IMR-90 (cell line): ENCODE measurements around the gene CERS5. TPM values are rescaled to one million over a fixed set of nuclear protein-coding genes. Genes with fewer than 3 reads are reported as not detected.

Experiments
- ATAC-seq: fragments of 200-7000 bp; cut with Tn5 transposase; 2 replicates; pipeline ENCODE4 v1.9.1; 2020; ENCODE audit warnings: low read depth, mild to moderate bottlenecking, moderate library complexity
- BruUV-seq: library from RNA; stranded (reverse); fragments of 400-500 nt; replicated peaks from 2 replicates; lab custom pipeline; 2021; lab: Mats Ljungman, UMichigan
- CTCF ChIA-PET: fragments of 300-600 bp; formaldehyde crosslinking; extraction: SDS; loops from one replicate; lab custom pipeline; 2021; ENCODE audit warnings: antibody characterized with exemption; lab: Yijun Ruan, JAX
- POLR2A ChIA-PET: fragments of 300-600 bp; sonication (Branson Sonifier 250); formaldehyde crosslinking; loops from one replicate; lab custom pipeline; 2022; ENCODE audit warnings: antibody characterized with exemption; ENCODE audit not compliant: unreplicated experiment; lab: Charles Lee
- DNase-seq: peaks from one replicate; pipeline ENCODE4 v3.0.0; 2013
- H2AFZ ChIP-seq: replicated peaks from 2 replicates; pipeline ENCODE3; 2013; ENCODE audit warnings: low read length, mild to moderate bottlenecking; ENCODE audit not compliant: poor library complexity
- H2AK5ac ChIP-seq: 2 replicates; pipeline ENCODE4 v1.6.1; 2013; ENCODE audit warnings: low read depth, low read length, inconsistent platforms
- H2AK9ac ChIP-seq: replicated peaks from 2 replicates; pipeline ENCODE3; 2013; ENCODE audit warnings: mild to moderate bottlenecking, low read depth, low read length, moderate library complexity; ENCODE audit not compliant: poor library complexity
- H2BK120ac ChIP-seq: 2 replicates; pipeline ENCODE4 v1.6.1; 2013; ENCODE audit warnings: low read depth, low read length, inconsistent platforms
- H2BK15ac ChIP-seq: 3 replicates; pipeline ENCODE4 v1.6.1; 2013; ENCODE audit warnings: low read depth, low read length, inconsistent platforms
- H2BK20ac ChIP-seq: 2 replicates; pipeline ENCODE4 v1.6.1; 2013; ENCODE audit warnings: low read depth, mild to moderate bottlenecking, inconsistent platforms, low read length, moderate library complexity
- H2BK5ac ChIP-seq: 2 replicates; pipeline ENCODE4 v1.6.1; 2013; ENCODE audit warnings: mild to moderate bottlenecking, low read depth, low read length, inconsistent platforms; ENCODE audit not compliant: poor library complexity, severe bottlenecking
- H3K14ac ChIP-seq: replicated peaks from 2 replicates; pipeline ENCODE4 v1.6.1; 2013; ENCODE audit warnings: low read depth, low read length, inconsistent platforms
- H3K18ac ChIP-seq: 2 replicates; pipeline ENCODE4 v1.6.1; 2013; ENCODE audit warnings: low read depth, low read length, control low read depth
- H3K23ac ChIP-seq: 2 replicates; pipeline ENCODE4 v1.6.1; 2013; ENCODE audit warnings: low read depth, low read length, inconsistent platforms
- H3K27ac ChIP-seq: 2 replicates; pipeline ENCODE4 v1.5.1; 2013; ENCODE audit warnings: mild to moderate bottlenecking, control low read depth, low read length; ENCODE audit not compliant: insufficient read depth
- H3K27me3 ChIP-seq: 2 replicates; pipeline ENCODE4 v1.6.1; 2013; ENCODE audit warnings: low read length; ENCODE audit not compliant: control insufficient read depth, insufficient read depth
- H3K36me3 ChIP-seq: 2 replicates; pipeline ENCODE4 v1.6.1; 2013; ENCODE audit warnings: low read length, mixed read lengths; ENCODE audit not compliant: control insufficient read depth, insufficient read depth
- H3K4ac ChIP-seq: 2 replicates; pipeline ENCODE4 v1.6.1; 2013; ENCODE audit warnings: low read depth, low read length, inconsistent platforms
- H3K4me1 ChIP-seq: 2 replicates; pipeline ENCODE4 v1.6.1; 2013; ENCODE audit warnings: low read length, mixed read lengths; ENCODE audit not compliant: control insufficient read depth, insufficient read depth
- H3K4me2 ChIP-seq: 2 replicates; pipeline ENCODE4 v1.6.1; 2013; ENCODE audit warnings: low read depth, mild to moderate bottlenecking, control low read depth, low read length, moderate library complexity
- H3K4me3 ChIP-seq: 2 replicates; pipeline ENCODE4 v1.5.1; 2013; ENCODE audit warnings: low read depth, mild to moderate bottlenecking, control low read depth, low read length, moderate library complexity; ENCODE audit not compliant: insufficient read depth
- H3K56ac ChIP-seq: 2 replicates; pipeline ENCODE4 v1.6.1; 2013; ENCODE audit warnings: low read length, inconsistent platforms; ENCODE audit not compliant: insufficient read depth; ENCODE audit errors: extremely low read depth
- H3K79me1 ChIP-seq, 2 experiments: 2 replicates each; pipeline ENCODE4 v1.6.1; 2013; ENCODE audit warnings: low read length in 2 of 2, inconsistent platforms in 1 of 2, low read depth in 1 of 2
- H3K9ac ChIP-seq: 2 replicates; pipeline ENCODE4 v1.6.1; 2013; ENCODE audit warnings: low read depth, low read length, control low read depth
- H3K9me1 ChIP-seq: 2 replicates; pipeline ENCODE4 v1.6.1; 2013; ENCODE audit warnings: low read length, inconsistent platforms; ENCODE audit not compliant: insufficient read depth
- H3K9me3 ChIP-seq: 2 replicates; pipeline ENCODE4 v1.6.1; 2013; ENCODE audit warnings: low read length; ENCODE audit not compliant: control insufficient read depth, insufficient read depth
- H4K20me1 ChIP-seq: 2 replicates; pipeline ENCODE4 v1.6.1; 2013; ENCODE audit warnings: low read length, inconsistent platforms; ENCODE audit not compliant: insufficient read depth
- H4K5ac ChIP-seq: 2 replicates; pipeline ENCODE4 v1.6.1; 2013; ENCODE audit warnings: mild to moderate bottlenecking, low read depth, low read length, control low read depth
- H4K8ac ChIP-seq, 2 experiments: 2 replicates each; pipeline ENCODE4 v1.6.1; 2013; ENCODE audit warnings: low read depth in 2 of 2, low read length in 2 of 2, control low read depth in 1 of 2, inconsistent platforms in 1 of 2
- H4K91ac ChIP-seq: 2 replicates; pipeline ENCODE4 v1.6.1; 2013; ENCODE audit warnings: low read depth, low read length, inconsistent platforms; ENCODE audit not compliant: insufficient read depth
- BHLHE40 ChIP-seq: fragments of 150-350 bp; IDR thresholded peaks from 2 replicates; pipeline ENCODE4 v1.6.1; 2016; ENCODE audit warnings: mild to moderate bottlenecking, low read depth, low read length
- CEBPB ChIP-seq: IDR thresholded peaks from 2 replicates; pipeline ENCODE4 v1.6.1; 2012; ENCODE audit warnings: low read depth, low read length, improper control_type of control experiment
- CHD1 ChIP-seq: IDR thresholded peaks from 2 replicates; pipeline ENCODE4 v1.6.1; 2012; ENCODE audit warnings: low read depth, low read length, improper control_type of control experiment
- CTCF ChIP-seq: conservative IDR thresholded peaks from 2 replicates; pipeline ENCODE4 v1.5.1; 2012; ENCODE audit warnings: mild to moderate bottlenecking, low read depth, low read length, improper control_type of control experiment
- FOS ChIP-seq: fragments of 150-350 bp; IDR thresholded peaks from 2 replicates; pipeline ENCODE4 v1.6.1; 2016; ENCODE audit warnings: low read depth, low read length
- MAFK ChIP-seq: IDR thresholded peaks from 2 replicates; pipeline ENCODE4 v1.6.1; 2012; ENCODE audit warnings: low read depth, low read length, improper control_type of control experiment
- MAZ ChIP-seq: IDR thresholded peaks from 2 replicates; pipeline ENCODE4 v1.6.1; 2012; ENCODE audit warnings: low read depth, mild to moderate bottlenecking, low read length, improper control_type of control experiment, moderate library complexity, borderline replicate concordance
- MXI1 ChIP-seq: IDR thresholded peaks from 2 replicates; pipeline ENCODE4 v1.6.1; 2012; ENCODE audit warnings: low read depth, mild to moderate bottlenecking, low read length, moderate library complexity, borderline replicate concordance
- NFE2L2 ChIP-seq: fragments of 150-350 bp; IDR thresholded peaks from 2 replicates; pipeline ENCODE4 v1.6.1; 2016; ENCODE audit warnings: low read depth, mild to moderate bottlenecking, low read length
- POLR2A ChIP-seq: IDR thresholded peaks from 2 replicates; pipeline ENCODE4 v1.6.1; 2012; ENCODE audit warnings: mild to moderate bottlenecking, low read depth, low read length
- RAD21 ChIP-seq: IDR thresholded peaks from 2 replicates; pipeline ENCODE4 v1.6.1; 2012; ENCODE audit warnings: low read length, improper control_type of control experiment
- RCOR1 ChIP-seq: IDR thresholded peaks from 2 replicates; pipeline ENCODE4 v1.6.1; 2012; ENCODE audit warnings: mild to moderate bottlenecking, low read length, improper control_type of control experiment; ENCODE audit not compliant: insufficient replicate concordance
- RFX5 ChIP-seq: IDR thresholded peaks from 2 replicates; pipeline ENCODE4 v1.8.0; 2012; ENCODE audit warnings: low read depth, mild to moderate bottlenecking, low read length, moderate library complexity
- SMC3 ChIP-seq: fragments of 150-350 bp; IDR thresholded peaks from 2 replicates; pipeline ENCODE4 v1.6.1; 2016; ENCODE audit warnings: low read depth, mild to moderate bottlenecking, antibody characterized with exemption, low read length, moderate library complexity
- WGBS, 2 experiments: methylation state at CpG; one replicate each; pipeline versions ENCODE4 v1.1.5 to v1.1.7; 2013; ENCODE audit warnings: missing lambda C conversion rate in 2 of 2; ENCODE audit not compliant: insufficient read length in 1 of 2; ENCODE audit errors: extremely low coverage in 2 of 2; 5-methylcytosine and 5-hydroxymethylcytosine counted together
- dilution Hi-C: fragments of 300-500 bp; cut with HindIII; formaldehyde crosslinking; loops from one replicate; pipeline ENCODE4 v1.14.3; 2018; ENCODE audit warnings: low sequenced_read_pairs; ENCODE audit not compliant: unreplicated experiment
- in situ Hi-C: fragments of 300-500 bp; cut with MboI; formaldehyde crosslinking; loops from 3 replicates; pipeline ENCODE4 v1.14.3; 2019; ENCODE audit warnings: low sequenced_read_pairs, inconsistent platforms, mixed read lengths
- intact Hi-C: fragments of 100-400 bp; cut with micrococcal nuclease; formaldehyde crosslinking; loops from 2 replicates; pipeline ENCODE4 v1.10.0; 2022
- polyA plus RNA-seq, 3 experiments: library from polyadenylated mRNA; depleted of rRNA; stranded (reverse); fragments of >200 nt; gene quantifications; 2 replicates each; pipeline ENCODE4 v1.2.3, GENCODE V29; 2012; ENCODE audit warnings: low replicate concordance in 1 of 3
- total RNA-seq: library from RNA; depleted of rRNA; stranded (reverse); fragments of >200 nt; gene quantifications from 2 replicates; pipeline ENCODE4 v1.2.3, GENCODE V29; 2012
- TF ChIP-seq, protein P1 (sequence below): fragments of 150-350 bp; IDR thresholded peaks from 2 replicates; pipeline ENCODE4 v1.6.1; 2017; ENCODE audit warnings: mild to moderate bottlenecking, antibody characterized with exemption, low read length, low read depth
- TF ChIP-seq, protein P2 (sequence below): fragments of 150-350 bp; IDR thresholded peaks from 2 replicates; pipeline ENCODE4 v1.6.1; 2016; ENCODE audit warnings: low read depth, mild to moderate bottlenecking, low read length, moderate library complexity, borderline replicate concordance

Gene CERS5
- total and polyA plus RNA-seq, 2 of the 4 experiments (the other 2 are of a cell fraction) = 40.3 to 60.3 TPM

- ChIA-PET POLR2A (no interaction called here), CTCF (interaction anchor here (1.2 kb wide), 1 partner anchor 10 kb away, joined by 3 read pairs; no protein-coding TSS in a partner anchor)
- Histone ChIP-seq H3K79me1 (peaks cover 25 to 71% of the 10 kb centered on the region in 2 experiments), H3K27ac (no peak overlapping the region), H3K14ac (no peak overlapping the region), H2AK9ac (no peak overlapping the region), H3K4me1 (no peaks in the 10 kb centered on the region), H2BK5ac (no peak overlapping the region), H3K4me2 (no peak overlapping the region), H4K91ac (no peak overlapping the region), H3K9ac (no peak overlapping the region), H2BK15ac (no peak overlapping the region), H2BK20ac (no peak overlapping the region), H2AFZ (no peak overlapping the region), H3K9me3 (no peaks in the 10 kb centered on the region), H3K27me3 (no peaks in the 10 kb centered on the region), H3K9me1 (peaks cover 9% of the 10 kb centered on the region; the same call in 1 of the 2 replicates), H3K36me3 (peaks cover 26% of the 10 kb centered on the region), H4K5ac (no peak overlapping the region), H3K23ac (no peak overlapping the region), H3K56ac (no peak overlapping the region), H2AK5ac (no peak overlapping the region), H3K4ac (no peak overlapping the region), H4K20me1 (no peaks in the 10 kb centered on the region; the same call in 1 of the 2 replicates), H3K4me3 (no peak overlapping the region), H4K8ac (no peak overlapping the region), H2BK120ac (no peak overlapping the region), H3K18ac (no peak overlapping the region)
- dilution Hi-C loops = no loop called here
- intact Hi-C loops = no loop called here
- no peak for TF ChIP-seq POLR2A
- TF ChIP-seq, protein P1, sequence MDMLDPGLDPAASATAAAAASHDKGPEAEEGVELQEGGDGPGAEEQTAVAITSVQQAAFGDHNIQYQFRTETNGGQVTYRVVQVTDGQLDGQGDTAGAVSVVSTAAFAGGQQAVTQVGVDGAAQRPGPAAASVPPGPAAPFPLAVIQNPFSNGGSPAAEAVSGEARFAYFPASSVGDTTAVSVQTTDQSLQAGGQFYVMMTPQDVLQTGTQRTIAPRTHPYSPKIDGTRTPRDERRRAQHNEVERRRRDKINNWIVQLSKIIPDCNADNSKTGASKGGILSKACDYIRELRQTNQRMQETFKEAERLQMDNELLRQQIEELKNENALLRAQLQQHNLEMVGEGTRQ = no peak
- TF ChIP-seq RFX5 = no peak
- TF ChIP-seq MAFK = no peak
- no peak for TF ChIP-seq SMC3
- TF ChIP-seq CHD1 = no peak
- no peak for TF ChIP-seq MAZ
- no peak for TF ChIP-seq MXI1
- TF ChIP-seq NFE2L2 = no peak
- TF ChIP-seq FOS = no peak
- TF ChIP-seq, protein P2, sequence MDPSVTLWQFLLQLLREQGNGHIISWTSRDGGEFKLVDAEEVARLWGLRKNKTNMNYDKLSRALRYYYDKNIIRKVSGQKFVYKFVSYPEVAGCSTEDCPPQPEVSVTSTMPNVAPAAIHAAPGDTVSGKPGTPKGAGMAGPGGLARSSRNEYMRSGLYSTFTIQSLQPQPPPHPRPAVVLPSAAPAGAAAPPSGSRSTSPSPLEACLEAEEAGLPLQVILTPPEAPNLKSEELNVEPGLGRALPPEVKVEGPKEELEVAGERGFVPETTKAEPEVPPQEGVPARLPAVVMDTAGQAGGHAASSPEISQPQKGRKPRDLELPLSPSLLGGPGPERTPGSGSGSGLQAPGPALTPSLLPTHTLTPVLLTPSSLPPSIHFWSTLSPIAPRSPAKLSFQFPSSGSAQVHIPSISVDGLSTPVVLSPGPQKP = no peak
- TF ChIP-seq CTCF = no peak
- no peak for TF ChIP-seq CEBPB
- no peak for TF ChIP-seq RCOR1
- no peak for TF ChIP-seq RAD21
- TF ChIP-seq BHLHE40 = no peak
- ATAC-seq = no peak
- BruUV-seq = no TSS peak
- no peak for DNase-seq
- in situ Hi-C loops = no loop called here
- WGBS, 2 experiments = 89% methylated on average over 3 of the region's 3 CpGs; no CpG with 5 or more reads in 1 of the 2 experiments
These were observed 46.6 kb downstream of the CERS5 start for GRCh38 chr12:50120521-50120920.
